HG03159 (cell line): ENCODE measurements around the gene ZGPAT.

Source experiments
- ATAC-seq: cut with Tn5 transposase; IDR thresholded peaks from one replicate; pipeline ENCODE4 v1.9.1; 2021; ENCODE audit warnings: mild to moderate bottlenecking, moderate library complexity; ENCODE audit not compliant: unreplicated experiment

The ZGPAT gene

DNA sequence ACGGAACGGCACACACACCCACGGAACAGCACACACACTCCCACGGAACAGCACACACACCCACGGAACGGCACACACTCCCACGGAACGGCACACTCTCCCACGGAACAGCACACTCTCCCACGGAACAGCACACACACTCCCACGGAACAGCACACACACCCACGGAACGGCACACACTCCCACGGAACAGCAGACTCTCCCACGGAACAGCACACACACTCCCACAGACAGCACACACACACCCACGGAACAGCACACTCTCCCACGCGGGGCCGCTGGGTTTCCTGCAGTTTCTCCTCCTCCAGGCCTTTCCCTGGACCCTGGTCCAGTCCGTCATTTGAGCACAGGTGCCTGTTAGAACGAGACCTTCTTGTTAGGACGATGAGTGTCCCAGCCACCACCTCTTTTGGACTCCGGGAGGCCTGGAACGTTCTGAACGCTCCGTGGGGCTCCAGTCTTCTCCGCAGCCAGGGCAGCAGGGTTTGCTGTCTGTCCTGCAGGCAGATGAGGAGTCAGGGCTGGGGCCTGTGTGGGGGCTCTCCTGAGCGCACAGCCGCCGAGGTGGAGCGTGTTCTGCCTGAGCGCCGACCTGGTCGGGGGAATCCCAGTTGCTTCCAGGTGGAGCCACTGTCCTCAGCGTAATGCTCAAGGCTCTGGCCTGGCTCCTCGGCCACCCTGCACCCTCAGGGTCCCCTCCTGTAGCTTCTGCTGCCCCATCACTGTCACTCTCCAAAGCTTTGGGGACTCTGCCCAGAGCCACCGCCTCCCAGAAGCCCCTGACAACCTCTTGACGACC is 29.0 kb upstream of the ZGPAT start:
- ATAC-seq: no peak

DNA sequence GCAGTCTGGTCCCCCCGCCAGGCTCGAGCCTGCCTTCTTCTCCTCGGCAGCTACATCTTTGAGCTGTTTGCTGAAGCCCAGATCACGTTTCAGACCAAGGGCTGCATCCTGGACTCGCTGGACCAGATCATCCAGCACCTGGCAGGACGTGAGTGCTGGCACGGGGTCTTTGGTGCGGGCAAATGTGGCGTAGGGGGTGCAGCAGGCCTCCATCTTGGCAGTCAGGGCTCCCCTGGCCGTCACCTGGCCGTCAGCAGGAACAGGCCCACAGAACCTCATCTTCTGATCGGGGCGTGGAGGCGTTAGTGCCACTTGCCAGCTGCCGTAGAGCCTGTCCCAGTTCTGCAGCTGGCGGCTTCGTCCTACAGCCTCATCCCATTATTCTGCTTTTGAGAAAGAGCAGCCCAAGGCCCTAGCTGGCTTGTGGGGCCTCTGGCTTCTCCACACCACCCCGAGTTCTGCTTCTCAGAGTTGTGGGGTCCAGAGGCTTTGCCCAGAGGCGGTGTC is 28.0 kb upstream of the ZGPAT start:
- no peak for ATAC-seq

- ATAC-seq: no peak
These were observed 27.4 kb upstream of the ZGPAT start for GRCh38 chr20:63680427-63680826.

- no peak for ATAC-seq
These were observed 26.8 kb upstream of the ZGPAT start for GRCh38 chr20:63680857-63681608.

- no peak for ATAC-seq
These were observed 26.2 kb upstream of the ZGPAT start for GRCh38 chr20:63681609-63682142.

DNA sequence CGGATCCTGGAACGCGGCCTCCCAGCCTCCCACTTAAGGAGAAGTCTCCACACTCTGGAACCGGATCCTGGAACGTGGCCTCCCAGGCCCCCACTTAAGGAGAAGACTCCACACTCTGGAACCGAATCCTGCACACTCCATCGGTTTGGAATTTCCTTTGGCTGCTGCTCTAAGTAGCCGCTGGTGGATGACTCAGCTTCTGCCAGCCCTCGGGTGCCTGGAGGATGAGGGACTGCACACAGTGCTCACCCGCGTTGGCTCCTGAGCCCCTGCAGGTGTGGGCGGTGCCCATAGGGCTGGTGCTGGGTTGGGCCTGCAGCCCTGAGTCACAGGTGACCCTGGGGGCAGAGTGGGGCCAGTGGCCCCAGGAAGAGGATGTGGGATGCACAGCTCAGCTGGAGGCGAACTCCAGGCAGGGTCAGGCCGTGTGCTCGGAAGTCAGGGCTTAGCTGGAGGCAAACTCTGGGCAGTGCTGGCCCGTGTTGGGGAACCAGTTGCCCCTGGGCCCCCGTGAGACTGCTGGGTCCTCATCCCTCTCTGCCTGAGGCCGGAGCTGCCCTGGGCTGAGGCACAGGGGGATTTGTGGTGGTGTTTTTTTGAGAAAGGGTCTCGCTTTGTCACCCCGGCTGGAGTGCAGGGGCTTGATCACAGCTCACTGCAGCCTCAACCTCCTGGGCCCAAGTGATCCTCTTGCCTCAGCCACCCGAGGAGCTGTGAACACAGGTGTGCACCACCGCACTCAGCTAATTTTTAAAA is 25.3 kb upstream of the ZGPAT start:
- no peak for ATAC-seq

- no peak for ATAC-seq
These were observed 22.4 kb upstream of the ZGPAT start for GRCh38 chr20:63685269-63686026.

- ATAC-seq: no peak
These were observed 21.7 kb upstream of the ZGPAT start for GRCh38 chr20:63686094-63686491.

- ATAC-seq: no peak
These were observed 21.1 kb upstream of the ZGPAT start for GRCh38 chr20:63686492-63687321.

GRCh38 chr20:63687419-63688178 is 20.2 kb upstream of the ZGPAT start:
- ATAC-seq: no peak

- ATAC-seq: no peak
These were observed 19.4 kb upstream of the ZGPAT start for GRCh38 chr20:63688228-63689045.

DNA sequence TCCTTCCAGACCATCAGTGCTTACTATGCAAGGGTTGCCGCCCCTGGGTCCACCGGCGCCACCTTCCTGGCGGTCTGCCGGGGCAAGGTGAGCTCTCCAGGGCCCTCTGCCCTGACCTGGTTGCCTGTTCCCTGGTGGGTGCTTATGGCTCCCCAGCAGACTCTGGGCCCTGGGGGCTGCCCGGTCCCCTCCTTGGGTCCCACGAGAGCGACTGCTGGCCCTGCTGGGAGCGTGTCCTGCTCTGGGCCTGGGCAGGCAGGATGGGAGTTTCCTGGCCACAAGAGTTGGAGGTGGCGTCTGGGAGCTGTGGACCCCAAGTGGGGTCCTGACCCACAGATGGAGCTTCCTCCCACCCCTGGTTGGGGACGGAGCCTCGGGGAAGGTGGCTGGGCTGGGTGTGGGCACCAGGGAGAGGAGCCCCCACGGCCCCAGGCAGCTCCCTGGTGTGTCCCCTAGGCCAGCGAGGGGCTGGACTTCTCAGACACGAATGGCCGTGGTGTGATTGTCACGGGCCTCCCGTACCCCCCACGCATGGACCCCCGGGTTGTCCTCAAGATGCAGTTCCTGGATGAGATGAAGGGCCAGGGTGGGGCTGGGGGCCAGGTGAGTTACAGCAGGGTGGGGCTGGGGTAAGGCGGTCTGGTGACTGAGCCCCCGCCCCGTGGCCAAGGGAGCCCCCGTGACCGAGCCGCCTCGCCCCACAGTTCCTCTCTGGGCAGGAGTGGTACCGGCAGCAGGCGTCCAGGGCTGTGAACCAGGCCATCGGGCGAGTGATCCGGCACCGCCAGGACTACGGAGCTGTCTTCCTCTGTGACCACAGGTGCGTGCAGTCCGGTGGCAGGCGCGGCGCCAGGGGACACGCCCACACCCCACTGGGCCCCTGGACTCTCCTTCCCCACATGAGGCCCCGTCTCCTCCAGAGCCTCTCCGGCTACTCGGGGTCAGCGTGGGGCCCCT is 18.5 kb upstream of the ZGPAT start:
- ATAC-seq: no peak

DNA sequence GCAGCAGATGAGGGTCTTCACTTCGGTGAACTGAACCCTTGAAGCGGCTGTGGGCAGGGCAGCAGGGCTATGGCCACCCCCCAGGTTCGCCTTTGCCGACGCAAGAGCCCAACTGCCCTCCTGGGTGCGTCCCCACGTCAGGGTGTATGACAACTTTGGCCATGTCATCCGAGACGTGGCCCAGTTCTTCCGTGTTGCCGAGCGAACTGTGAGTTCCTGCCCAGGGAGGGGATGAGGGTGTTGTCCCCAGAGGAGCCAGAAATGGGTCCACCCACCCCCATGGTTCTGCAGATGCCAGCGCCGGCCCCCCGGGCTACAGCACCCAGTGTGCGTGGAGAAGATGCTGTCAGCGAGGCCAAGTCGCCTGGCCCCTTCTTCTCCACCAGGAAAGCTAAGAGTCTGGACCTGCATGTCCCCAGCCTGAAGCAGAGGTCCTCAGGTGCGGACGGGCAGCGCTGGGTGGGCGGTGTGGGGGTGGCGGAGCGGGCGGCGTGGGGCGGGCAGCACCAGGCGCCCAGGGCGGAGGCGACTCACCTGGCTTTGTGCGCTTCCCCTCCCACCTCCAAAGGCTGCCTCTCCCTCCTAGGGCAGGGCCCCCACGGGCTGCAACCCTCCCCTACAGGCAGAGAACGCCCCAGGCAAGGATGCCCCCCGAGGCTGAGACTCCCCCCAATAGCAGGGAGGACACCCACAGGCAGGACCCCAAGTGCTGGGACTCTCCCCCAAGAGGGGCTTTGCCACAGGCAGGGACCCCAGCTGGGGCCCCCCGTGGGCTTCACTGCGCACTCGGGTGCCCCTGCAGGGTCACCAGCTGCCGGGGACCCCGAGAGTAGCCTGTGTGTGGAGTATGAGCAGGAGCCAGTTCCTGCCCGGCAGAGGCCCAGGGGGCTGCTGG is 17.6 kb upstream of the ZGPAT start:
- no peak for ATAC-seq

DNA sequence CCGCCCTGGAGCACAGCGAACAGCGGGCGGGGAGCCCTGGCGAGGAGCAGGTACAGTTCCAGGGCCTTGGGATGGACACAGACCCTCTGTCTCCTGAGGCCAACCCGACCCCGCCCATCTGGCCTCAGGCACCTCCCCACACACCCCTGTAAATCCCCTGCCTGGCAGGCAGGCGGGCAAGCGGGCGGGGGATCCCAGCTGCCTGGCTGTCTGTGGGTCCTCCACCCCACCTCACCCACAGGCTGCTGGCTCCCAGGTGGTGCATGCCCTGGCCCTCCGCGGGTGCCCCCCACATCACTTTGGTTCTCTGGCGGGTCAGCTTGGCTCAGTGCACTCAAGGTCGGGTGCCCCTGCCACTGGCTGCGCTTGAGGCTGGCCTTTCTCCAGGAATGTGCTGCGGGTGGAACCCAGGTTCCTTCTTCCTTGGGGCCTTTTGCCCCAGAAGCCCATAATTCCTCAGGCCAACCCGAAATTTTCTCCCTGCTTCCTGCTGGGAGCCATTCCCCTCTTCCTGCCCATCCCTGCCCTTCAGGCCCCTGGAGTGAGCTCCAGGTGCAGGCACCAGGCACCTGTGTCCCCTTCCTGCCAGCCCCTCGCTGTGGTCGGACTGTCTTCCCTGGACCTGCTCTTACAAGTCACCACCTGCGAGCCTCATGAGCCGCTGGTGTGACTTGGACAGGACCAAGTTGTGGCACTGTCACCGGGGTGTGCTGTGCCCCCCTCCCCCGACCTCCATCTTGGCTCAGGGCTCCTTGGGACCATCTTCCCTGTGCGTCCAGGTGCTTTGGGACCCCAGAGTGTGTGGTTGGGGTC is 16.7 kb upstream of the ZGPAT start:
- no peak for ATAC-seq
